ENCODE measurements around the gene MOSMO.

Gene MOSMO

DNA sequence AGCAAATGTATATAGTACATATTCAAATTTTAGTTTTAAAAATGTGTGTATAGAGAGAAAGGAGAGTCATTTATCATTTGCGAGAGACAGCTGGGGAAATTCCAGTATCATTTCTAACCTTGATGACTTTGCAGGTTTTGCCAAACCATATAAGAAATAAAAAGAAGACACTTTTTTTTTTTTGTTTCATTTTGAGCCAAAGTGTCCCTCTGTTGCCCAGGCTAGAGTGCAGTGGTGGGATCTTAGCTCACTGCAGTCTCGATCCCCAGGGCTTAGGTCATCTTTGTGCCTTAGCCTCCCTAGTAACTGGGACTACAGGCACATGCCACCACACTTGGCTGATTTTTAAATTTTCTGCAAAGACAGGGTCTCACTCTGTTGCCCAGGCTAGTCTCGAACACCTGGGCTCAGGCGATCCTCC lies 46.0 kb downstream of the MOSMO start:
- DNase-seq: no peak

- no peak for DNase-seq
Observed at GRCh38 chr16:22054847-22055590, 47.1 kb downstream of the MOSMO start.

- DNase-seq: no peak
Observed at GRCh38 chr16:22055881-22056280, 48.0 kb downstream of the MOSMO start.

GRCh38 chr16:22063888-22064467 lies 56.1 kb downstream of the MOSMO start:
- DNase-seq: no peak

DNA sequence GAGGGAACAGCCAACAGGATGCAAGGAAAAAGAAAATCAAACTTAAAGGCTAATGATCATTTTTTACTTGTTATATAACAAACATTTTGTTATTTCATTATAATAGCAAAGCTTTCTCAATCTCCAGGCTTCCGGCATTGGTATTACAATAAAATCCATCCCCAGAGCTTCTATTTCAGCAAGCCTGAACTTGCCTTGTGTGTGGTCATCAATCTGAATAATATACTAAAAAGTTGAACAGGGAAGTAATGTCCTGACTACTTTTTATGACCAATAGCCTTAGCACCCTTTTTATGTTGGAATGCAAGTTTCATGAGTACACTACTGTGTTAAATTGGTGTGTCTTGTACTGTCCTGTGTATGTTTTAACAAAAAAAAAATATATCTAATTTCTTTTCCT lies 57.3 kb downstream of the MOSMO start:
- no peak for DNase-seq

- no peak for DNase-seq
Observed at GRCh38 chr16:22070361-22071330, 62.7 kb downstream of the MOSMO start.

- DNase-seq: no peak
Observed at GRCh38 chr16:22071331-22071910, 63.5 kb downstream of the MOSMO start.

DNA sequence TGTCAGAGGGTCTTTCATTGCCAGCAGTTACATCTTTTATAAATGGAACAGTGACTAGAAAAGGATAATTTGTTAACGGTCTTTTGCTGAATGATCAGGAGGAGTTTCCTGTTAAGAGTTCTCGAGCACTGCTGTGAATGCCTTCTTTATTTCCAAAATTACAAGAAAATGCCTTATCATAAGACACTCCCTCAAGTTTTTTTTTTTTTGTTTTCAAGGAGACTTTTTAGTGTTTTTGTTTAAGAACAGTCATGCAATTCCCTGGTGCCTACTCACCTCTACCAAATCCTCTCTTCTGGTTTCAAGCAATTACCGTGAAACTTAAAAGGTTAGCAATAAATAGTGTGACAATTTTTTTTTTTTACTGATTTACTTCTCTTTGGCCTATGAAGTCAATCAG lies 65.4 kb downstream of the MOSMO start:
- DNase-seq: no peak

GRCh38 chr16:22075043-22075757 lies 67.3 kb downstream of the MOSMO start:
- DNase-seq: peak; percentile 24

- DNase-seq: no peak
Observed at GRCh38 chr16:22075776-22076175, 67.9 kb downstream of the MOSMO start.

GRCh38 chr16:22077700-22078313 lies 69.9 kb downstream of the MOSMO start:
- DNase-seq: peak; percentile 61

DNA sequence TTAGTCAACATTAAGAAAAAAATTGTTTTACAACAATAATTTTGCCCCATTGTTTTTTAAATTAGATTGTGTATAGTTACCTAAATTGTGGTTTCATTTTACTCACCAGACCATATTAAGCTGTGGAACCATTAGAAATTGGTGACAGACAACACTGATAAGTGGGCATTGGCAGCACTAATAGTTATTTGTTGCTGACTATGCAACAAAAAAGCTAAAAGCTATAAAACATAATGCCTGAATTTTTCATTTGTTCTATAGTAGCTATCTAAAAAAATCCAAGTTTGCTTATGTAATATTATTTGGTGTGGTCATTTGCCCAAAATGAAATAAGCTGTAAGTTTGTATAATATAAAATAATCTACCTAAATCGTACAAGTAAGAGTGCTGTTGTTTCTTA lies 70.7 kb downstream of the MOSMO start:
- no peak for DNase-seq

- no peak for DNase-seq
Observed at GRCh38 chr16:22081050-22081449, 73.1 kb downstream of the MOSMO start.

- DNase-seq: no peak
Observed at GRCh38 chr16:22086440-22086839, 78.5 kb downstream of the MOSMO start.

GRCh38 chr16:22088642-22089041 lies 80.7 kb downstream of the MOSMO start:
- no peak for DNase-seq

DNA sequence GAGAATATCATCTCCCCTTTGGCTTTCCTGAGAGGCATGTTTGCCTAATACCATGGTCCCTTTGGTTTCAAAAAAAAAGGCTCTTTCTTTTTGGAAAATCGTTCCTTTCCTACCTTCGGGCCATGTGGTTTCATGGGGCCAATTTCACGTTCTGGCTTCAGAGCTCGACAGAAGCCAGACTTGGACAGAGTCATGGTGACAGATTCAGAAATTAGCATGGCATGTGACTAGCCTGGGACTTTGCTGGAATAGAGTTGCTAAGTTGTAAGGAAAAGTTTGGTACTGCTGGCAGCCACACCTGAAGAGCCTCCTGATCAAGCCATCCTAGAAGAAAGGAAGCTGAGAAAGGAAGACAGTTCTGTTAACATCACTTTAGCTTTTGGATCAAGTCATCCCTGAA lies 82.0 kb downstream of the MOSMO start:
- DNase-seq: no peak

GRCh38 chr16:22091721-22092120 lies 83.8 kb downstream of the MOSMO start:
- DNase-seq: no peak

GRCh38 chr16:22092143-22092933 lies 84.4 kb downstream of the MOSMO start, which contains the start of gene VWA3A:
VWA3A (plus strand) TSS chr16:22092541; CDS start chr16:22092638, 97 bp downstream.
- peak; percentile 28 for DNase-seq

- DNase-seq: no peak
Observed at GRCh38 chr16:22093331-22093730, 85.4 kb downstream of the MOSMO start.

DNA sequence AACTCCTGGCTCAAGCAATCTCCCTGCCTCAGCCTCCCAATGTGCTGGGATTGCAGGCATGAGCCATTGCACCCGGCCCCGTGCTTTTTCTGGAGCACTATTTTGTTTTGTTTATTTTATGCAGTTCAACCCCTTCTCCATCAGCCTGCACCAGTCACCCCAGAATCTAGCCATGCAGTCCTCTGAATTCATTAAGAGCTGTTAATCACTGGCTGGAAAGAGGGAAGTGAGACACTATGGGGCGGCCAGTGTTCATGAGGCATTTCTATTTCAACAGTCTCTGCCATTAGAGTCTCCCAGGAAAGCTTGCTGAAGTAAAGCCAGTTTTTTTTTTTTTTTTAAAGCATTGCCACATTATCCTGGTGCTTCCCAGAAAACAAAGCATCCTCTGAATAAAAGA lies 86.1 kb downstream of the MOSMO start:
- DNase-seq: no peak
